Heart right ventricle (tissue), 12 donors: ENCODE results near the gene HAPSTR1. TPM values are rescaled to one million over a fixed set of nuclear protein-coding genes. Genes with fewer than 3 reads are reported as not detected.

ENCODE experiments used
- polyA plus RNA-seq, 2 donors: library from polyadenylated mRNA; stranded (reverse); fragments of 200-250 nt; gene quantifications; one replicate each; pipeline ENCODE4 v1.2.3, GENCODE V29; 2013
- total RNA-seq, 10 donors: library from RNA; stranded (reverse); fragmentation: NEBNext Ultra II Directional in 3 of 10; extraction: Animal tissue kit (Norgen Biotek cat#: 25700) in 3 of 10; gene quantifications; one replicate each; pipeline versions ENCODE4 v1.2.1 to v1.2.4, GENCODE V29; 2021 to 2023
- donor health status: ischemic (EF 13 %, LVEDD 7.1; RV severe dilation, severe dysfunction).
- donor health status: healthy with polysubstance abuse.
- donor health status: DM: no; HTN: yes; CAD: no.
- donor health status: DM: no; HTN: no; CAD: no.
- donor health status: ischemic (EF 25% LVEDD 6.9; RV normal size, moderate dysfunction).
- donor health status: ischemic (EF 25% LVEDD 5.7; RV mildly dilated, moderate dysfunction).
- donor health status: healthy.
- donor health status: nonischemic (EF 11% LVEDD 7.7; RV severe dilation, severe dysfunction).
- donor health status: DM: yes; HTN: yes; CAD: no.
- donor health status: PGD.
- donor health status: ischemic (EF 29% LVEDD 5.4; RV normal size, mild dysfunction).
- donor health status: nonischemic (EF 23%, LVEDD 6.1; RV moderate dilation, normal function).

Gene HAPSTR1
- total and polyA plus RNA-seq, 12 donors = 10.2 to 74.7 (median 63.7) TPM

Other genes with a start within 250 kb of the HAPSTR1 start
- gene CARHSP1, start 222.6 kb upstream of the HAPSTR1 start, total RNA-seq = 10 to 100 TPM; 12.7 to 35.7 (median 24.8) TPM
- gene CARHSP1, start 222.6 kb upstream of the HAPSTR1 start, polyA plus RNA-seq = 10 to 100 TPM; 40.8 to 76.3 TPM
- gene LITAFD, start 209.3 kb upstream of the HAPSTR1 start, total RNA-seq = not detected
- gene LITAFD, start 209.3 kb upstream of the HAPSTR1 start, polyA plus RNA-seq = not detected
- gene USP7, start 127.7 kb upstream of the HAPSTR1 start, total RNA-seq = 10 to 100 TPM; 59.0 to 84.8 (median 67.1) TPM
- 10 to 100 TPM; 22.2 to 24.9 TPM for gene USP7, start 127.7 kb upstream of the HAPSTR1 start, polyA plus RNA-seq